NCI-H187 treated with DMSO at 0.1 percent for 48 hours (cell line): ENCODE results near the gene PTGDS.
"Not testable (repeated sequence)": the region's sequence is repeated elsewhere in the genome, so short reads cannot be mapped to it uniquely, and the experiment has no call there.

Source experiments
- DNase-seq: peaks from one replicate; lab custom pipeline; 2025; lab: John Stamatoyannopoulos, UW

PTGDS gene

DNA sequence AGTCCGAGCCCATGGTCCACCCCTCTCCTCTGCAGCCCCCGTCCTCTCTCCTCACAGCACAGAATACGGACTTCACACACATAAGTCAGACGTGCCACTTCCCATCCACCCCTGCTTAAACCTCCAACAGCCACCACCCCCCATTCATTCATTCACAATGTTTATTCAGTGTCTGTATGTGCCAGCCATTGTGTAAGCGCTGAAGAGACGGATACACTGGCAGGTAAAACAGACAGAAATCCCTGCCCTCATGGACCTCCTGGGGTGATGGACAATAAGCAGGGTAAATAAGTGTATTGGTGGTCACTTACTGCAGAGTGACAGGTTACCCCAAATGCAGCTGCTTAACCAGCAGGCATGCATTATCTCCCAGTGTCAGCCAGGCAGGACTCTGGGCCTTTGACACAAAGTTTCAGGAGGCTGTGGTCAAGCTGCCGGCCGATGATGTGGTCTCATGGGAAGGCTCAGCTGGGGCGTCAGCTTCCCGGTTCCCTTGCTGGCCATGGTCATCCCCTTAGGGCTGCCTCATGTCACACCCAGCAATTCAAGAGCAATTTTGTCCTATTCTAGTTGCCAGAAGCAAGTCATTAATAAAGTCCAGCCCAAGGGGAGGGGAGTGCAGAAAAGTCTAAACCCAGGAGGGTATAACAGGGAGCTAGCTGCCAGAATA is 13.1 kb downstream of the PTGDS start:
- no peak for DNase-seq

DNA sequence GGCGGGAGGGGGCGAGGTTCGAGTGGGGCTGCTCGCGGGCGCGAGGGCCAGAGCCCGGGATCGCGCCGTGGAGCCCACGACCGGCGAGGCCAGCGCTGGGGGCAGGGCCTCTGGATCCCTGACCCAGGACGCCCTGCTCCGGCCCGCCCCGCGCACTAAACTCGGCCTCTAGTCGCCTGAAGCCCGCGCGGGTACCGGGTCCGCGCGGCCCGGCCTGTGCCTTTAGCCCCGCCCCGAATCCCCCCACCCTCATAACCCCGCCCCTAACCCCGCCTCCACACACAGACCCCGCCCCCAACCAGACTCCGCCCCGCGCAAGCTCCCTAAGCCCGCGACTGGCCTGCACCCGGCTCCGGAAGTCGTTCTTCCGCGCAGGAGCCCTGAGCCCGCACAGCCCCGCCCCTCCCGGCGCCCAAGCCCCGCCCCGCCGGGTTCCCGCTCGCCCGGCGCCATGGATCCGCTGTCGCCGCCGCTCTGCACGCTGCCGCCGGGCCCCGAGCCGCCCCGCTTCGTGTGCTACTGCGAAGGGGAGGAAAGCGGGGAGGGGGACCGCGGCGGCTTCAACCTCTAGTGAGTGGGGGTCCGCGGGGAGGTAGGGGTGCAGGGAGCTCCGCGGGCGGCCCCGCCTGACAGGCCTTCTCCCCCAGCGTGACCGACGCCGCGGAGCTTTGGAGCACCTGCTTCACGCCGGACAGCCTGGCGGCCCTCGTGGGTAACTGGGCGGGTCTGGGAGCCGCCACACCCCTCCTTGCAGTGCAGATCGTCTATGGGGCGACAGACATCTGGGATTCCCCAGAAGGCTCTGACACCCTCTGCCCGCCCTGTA is 14.9 kb downstream of the PTGDS start, which contains the start of gene PAXX:
TSS of gene PAXX (plus strand) at position 430 of the 826 bp plus-strand sequence. CDS start at position 452, 22 bp downstream.
- DNase-seq, result peak; percentile 9

DNA sequence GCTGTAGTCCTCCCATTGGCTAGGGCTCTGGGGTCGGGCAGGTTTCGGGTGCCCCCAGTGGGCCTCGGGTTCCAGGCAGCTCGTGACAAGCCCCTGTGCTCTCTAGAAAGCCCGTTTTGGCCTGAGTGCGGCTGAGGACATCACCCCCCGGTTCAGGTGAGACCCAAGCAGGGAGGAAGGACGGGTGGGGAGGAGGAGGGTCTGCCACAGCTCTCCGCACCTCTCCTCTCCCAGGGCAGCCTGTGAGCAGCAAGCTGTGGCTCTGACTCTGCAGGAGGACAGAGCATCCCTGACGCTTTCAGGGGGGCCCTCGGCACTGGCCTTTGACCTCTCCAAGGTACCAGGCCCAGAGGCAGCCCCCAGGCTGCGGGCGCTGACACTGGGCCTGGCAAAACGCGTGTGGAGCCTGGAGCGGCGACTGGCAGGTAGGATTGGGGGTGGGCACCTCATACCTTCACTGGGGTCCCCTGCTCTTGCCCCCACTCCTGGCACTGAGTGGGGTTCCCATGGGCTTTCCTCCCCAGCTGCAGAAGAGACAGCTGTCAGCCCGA is 15.6 kb downstream of the PTGDS start:
- no peak for DNase-seq

DNA sequence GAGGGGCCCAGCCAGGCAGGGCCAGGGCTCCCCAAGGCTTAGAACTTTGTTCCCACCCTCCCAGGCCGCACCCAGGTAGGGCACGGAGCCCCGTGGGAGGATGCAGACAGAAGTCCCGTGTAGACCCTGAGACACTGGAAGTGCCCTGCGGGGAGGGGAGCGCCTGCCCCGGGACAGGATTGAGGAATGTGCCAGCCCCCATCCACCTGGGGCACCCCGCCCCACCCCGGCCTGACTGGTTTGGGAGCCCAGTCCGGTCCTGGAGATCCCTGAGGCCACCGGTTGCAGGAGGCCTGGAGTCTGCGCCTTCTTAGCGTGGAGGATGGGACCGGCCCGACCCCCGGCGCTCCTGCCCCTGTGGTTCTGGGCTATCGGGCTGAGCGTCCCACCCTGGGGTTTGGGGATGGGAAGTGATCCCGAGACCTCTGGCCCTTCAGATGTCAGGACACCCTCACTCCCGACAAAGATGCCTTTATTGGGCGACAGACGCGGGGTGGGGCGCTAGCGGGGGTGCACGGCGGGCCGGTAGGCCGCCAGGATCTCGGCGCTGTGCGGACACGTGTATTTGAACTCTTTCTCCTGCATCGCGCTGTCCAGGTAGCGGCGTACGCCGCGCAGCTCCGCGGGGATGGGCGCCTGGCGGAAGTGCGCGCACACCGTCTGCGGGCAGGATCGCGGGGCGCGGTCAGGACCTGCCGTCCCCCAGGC is 17.0 kb downstream of the PTGDS start:
- no peak for DNase-seq

DNA sequence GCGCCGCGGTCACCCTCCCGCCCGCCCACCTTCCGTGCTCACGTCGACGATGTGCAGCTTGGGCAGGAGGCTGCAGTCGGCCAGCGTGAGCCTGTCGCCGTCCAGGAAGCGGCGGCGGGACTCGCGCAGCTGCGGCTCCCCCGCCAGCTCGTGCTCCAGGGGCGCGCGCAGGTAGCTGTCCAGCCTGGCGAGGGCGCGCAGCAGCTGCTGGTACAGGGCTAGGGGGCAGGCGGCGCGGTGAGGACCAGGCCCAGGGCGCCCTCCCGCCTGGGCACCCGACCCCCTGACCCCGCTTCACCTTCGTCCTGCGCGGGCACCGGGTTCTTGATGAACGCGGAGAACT is 17.6 kb downstream of the PTGDS start:
- DNase-seq, result no peak

DNA sequence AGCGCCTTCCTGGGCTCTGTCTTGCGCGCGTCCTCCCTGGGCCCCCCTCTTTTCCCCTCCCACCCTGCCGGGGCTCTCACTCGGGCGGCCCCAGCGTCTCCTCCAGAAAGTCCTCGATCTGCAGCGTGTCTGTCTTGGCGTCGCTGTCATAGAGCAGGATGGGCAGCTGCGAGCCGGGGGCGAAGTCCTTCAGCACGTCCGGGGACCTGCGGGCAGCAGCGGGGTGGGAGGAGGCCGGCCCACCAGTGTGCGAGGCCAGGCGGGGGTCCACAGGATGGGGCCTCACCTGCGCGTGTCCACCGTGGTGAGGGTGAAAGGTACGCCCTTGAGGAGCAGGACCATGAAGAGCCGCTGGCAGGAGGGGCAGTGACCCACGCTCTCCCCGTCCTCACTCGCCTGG is 18.1 kb downstream of the PTGDS start:
- DNase-seq, result no peak

DNA sequence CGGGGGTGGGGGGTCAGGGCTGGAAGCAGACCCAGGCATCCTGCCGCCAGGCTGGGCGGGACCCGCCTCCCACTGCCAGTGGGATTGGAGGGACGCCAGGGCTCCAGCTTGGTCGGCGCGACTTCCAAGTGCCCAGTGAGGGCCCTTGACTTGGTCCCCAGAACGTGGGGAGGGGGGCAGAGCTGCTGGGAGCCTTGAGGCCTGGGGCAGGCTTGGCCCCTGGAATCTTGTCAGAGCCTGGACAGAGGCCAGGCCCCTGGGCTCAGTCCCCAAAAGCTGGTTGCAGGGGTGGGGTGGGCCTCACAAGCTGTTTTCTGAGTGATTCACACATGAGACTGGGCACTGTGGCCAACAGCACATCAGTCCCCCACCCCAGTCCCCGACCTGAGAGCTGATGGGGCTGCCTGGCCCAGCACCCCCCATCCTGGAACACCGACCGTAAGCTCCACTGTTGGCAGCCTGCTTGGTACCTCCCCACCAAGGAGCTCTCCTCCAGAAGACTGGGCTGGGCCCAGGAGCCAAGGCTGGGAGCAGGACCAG is 18.5 kb downstream of the PTGDS start:
- DNase-seq, result no peak

DNA sequence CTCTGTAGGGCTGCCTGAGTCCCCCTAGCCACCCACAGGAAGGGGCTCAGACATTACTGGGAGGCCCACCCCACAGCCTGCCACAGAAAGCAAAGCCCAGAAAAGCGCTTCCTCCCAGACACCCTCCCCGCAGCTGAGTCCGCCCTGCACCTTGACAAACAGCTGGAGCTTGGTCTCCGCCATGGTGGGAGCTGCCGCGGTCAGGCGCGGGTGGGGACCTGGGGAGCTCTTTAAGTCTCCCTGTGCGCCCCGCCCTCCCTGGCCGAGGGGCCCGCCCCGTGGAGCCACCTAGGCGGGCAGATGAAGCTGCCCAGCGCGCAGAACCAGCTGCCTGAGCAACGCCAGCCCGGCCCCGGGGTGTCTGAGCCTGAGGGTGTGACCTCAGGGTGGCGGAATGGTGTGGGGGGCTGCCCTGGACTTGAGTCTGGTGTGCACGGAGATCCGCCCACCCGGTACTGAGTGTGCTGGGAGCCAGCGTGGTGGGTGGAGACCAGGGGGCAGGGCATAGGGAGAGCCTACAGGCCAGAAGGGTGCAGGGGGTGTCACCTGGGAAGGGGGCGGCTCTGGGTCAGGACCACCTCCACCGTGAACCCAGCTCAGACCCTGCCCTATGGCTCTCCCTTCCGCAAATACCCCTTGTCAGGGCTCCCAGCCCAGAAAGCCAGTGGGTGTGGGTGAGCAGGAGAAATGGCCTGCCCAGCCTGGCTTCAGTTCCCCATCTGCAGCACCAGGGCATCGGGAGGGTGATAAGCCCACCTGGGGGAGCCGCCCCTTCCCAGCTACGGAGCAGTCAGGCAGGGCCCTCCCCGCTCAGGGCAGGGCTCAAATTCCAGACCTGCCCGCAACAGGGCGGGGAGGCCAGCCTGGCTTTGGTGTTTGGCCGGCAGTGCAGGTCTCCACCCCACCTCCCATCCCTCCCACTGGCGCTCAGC is 19.3 kb downstream of the PTGDS start, which contains the start of gene CLIC3:
TSS of gene CLIC3 (minus strand) at position 208 of the 932 bp plus-strand sequence. CDS start at position 183, 25 bp downstream.
- no peak for DNase-seq

DNA sequence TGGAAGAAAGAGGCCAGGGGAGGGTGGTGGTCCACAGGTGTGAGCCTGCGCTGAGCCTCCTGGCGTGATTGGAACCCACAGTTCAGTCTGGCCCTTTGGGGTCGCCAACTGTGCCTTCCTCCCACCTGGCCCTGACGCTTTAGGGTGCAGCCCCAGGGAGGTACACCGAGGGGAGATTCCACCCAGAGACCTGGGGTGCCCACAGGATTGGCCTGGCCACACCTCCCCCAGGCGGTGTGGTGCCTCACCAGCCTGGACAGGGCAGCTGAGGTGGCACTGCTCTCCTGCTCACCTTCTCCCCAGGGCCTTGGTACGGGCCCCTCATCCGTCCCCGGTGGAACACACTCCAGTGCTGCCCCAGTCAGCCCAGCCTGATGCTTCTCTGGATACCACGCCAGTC is 20.1 kb downstream of the PTGDS start:
- no peak for DNase-seq

DNA sequence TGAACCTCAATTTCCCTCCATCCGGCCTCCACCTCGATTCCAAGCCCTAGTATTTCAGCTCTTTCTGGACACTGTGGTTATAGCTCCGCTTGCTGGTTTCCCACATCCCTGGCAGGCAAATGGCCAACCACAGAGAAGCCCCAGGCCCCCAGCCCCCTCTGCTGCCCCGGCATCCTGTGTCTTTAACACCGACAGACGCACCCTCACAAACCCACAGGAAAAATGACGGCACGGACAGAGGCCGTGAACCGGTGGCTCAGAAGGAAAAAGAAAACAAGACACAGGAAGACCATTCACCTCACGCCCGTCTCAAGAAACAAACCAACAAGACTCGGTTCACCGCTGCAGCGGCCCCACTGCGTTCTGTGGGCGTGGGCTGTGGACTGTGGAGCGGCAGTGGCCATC is 20.5 kb downstream of the PTGDS start:
- no peak for DNase-seq

DNA sequence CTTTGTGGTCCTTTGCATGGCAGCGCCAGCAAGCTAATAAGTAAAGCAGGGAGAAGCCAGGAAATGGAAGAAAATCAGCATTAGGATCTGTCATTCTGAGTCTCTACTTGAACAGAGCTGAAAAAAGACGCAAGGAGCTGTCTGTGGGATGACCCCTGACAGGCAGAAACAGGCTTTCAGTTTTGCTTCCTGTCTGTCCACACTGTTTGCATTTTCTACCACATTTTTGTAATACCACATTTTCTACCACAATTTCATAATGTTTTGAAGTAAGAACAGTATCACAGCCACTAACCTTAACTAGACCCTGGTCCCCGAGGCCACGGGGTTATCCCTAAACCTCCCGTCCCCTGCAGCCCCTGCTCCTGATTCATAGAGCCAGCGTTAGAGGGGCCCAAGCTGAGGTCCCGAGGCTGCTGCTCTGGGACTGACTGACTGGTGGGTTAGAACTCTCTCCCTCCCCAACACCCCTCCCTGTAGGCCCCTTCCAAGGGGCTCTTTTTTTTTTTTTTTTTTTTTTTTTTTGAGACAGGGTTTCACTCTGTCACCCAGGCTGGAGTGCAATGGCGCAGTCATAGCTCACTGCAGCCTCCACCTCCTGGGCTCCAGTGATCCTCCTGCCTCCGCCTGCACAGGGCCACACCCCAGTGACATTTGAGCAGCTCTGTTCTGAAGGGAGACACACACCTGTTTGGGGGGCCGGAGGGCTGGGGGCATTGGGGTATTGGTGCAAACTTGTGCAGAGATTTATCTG is 23.1 kb downstream of the PTGDS start:
- DNase-seq, result no peak

DNA sequence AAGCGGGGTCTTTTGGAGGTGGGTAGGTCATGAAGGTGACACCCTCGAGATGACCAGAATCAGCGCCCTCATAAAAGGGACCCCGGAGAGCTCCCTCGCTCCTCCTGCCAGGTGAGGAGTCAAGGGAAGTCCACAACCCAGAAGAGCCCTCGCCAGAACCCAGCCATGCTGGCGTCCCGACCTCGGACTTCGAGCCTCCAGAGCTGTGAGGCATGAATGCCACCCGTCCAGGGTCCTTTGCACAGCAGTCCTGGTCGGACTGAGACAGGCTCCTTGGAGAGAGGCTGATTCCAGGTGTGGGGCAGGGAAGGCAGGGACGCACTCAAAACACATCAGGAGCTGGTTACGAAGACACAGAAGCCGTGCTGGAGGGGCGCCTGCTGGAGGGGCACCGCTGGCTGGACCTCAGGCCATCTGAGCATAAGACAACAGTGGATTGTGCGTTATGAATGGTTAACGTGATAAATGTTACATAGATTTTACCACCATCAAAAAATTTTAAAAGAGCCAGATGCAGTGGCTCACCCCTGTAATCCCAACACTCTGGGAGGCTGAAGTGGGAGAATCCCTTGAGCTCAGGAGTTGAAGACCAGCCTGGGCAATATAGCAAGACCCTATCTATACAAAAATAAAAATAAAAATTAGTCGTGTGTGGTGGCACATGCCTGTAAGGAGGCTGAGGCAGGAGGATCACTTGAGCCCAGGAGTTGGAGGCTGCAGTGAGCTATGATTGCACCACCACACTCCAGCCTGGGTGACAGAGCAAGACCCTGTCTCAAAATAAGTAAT is 24.7 kb downstream of the PTGDS start:
- DNase-seq, result no peak

DNA sequence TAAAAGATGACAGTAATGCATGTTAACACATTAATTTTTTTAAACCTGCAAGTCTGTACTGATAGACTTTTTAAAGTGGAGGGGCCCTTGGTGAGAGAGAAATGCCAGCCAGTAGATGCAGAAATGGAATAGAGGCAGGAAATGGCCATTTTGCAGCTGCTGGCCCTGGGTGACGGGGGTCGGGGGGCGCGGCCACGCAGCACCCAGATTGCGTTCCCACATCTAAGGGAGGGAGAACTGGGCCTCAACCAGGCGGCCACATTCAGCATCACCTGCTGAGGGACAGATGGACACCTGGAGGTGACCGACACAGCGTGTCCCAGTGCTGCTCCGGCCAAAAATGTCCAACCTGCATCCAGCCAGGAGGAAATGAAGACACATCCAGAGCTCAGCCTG is 25.3 kb downstream of the PTGDS start:
- DNase-seq, result no peak

DNA sequence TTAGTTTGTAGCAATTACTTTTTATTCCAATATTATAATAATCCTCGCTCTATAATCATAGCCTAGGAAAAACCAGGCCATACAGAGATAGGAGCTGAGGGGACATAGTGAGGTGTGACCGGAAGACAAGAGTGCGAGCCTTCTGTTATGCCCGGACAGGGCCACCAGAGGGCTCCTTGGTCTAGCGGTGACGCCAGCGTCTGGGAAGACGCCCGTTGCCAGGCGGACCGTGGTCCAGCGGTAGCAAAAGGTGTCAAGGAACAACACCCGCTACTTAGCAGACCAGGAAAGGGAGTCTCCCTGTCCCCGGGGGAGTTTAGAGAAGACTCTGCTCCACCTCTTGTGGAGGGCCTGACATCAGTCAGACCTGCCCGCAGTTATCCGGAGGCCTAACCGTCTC is 27.0 kb downstream of the PTGDS start:
- DNase-seq, result not testable (repeated sequence)

DNA sequence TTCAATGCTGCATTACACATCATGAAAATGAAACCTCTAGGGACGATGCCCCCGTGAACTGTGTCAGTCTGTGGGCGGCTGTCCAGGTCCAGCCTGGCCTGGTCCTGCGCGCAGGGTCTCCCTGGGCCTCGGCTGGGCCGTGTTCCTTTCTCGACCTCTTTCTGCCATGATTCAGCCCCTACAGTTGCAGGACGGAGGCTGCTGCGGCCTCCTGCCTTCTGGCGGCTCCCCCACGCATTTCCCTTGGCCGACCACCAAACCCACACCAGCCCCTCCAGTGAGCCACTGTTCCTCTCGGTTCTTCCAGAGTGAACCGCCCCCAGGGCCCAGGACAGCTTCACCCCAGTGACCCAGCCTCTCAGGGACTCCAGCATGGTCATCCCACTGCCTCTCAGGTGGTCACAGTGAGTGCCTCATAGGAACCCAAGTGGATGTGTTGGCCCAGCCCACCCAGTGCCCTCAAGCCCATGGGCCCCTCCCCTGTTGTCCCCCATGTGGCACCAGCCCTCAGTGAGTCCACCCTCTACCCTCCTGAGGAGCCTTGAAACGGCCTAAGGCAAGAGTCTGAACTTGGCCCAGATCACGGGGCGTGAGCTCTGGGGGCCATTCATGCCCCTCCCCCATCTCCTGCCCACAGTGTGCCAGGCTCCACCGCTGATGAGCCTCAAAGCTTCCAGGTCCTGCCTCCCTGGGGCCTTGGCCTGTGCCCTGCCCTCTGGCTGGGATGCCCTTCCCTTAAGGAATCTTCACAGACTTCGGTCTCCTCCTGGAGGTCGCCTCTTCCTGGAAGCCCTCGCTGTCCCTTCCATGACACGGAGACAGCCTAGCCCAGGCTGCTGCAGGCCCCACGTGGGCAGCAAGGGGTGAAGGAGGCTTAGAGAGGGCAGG is 29.1 kb downstream of the PTGDS start:
- DNase-seq, result no peak

DNA sequence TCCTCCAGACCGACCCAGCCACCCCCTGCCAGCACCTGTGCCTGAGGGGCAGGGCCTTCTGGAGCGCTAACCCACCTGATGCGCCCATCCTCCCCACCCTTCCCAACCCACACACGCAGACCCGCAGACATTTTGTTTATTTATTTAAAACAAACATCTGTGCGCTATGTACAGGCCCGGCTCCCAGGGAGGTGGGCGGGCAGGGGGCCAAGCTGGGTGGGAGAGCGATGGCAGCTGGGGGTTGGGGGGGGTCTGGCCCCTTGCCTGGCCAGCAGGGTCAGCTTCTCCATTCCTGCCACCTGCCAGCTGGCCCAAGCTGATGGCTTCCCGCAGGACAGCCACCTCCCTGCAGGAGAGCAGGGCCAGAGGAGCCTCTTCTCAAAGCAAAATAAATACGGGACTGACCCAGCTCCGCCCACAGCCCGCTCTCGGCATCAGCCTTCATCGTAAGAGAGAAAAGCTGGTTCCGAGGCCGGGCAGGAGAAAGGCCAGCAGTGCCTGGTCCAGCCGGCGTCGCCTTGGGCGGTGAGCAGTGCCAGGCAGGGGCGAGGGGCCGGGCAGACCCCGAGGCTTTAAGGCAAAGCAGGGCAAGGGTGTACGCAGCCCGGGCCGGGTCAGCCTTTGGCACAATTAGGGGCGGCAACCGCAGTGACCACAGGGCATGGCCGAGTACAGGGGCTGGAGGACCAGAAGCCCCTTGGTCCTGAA is 30.0 kb downstream of the PTGDS start:
- DNase-seq, result no peak

DNA sequence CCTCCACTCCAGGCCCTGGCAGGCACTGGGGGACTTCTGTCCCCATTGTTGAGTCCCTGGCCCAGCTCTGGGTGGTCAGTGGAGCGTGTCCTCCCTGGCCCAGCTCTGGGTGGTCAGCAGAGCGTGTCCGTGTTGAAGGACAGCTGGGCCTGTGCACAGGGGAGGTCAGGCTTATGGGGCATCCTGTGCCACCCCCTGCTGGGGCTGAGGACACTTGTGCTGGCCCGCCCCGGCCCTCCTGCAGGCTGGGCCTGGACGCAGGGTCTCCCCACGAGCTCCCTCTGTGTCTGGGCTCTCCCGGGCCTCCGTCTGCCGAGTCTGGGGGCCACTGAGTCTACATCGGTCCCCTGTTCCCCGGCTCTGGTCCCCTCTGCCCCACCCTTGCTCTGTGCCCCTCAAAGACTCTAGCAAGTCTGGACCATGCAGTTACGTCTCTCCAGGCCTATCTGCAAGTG is 30.5 kb downstream of the PTGDS start:
- no peak for DNase-seq

DNA sequence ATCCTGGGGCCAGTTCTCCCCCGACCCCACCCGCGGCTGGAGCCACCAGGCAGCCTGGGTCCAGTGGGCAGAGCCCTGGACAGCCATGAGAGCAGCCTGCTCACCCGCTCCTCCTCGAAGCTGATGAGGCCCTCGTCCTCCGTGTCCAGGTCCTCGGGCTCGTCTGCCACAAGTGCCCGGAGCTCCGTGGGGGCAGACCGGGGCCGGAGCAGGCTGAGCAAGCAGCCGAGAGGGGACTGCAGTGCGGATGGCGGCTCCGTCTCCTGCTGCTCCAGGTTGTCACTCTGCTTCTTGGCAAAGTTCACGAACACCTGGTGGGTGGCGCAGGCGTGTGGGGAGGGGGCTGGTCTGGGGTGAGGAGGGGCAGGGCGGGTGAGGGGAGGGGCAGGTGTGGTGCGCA is 31.0 kb downstream of the PTGDS start:
- no peak for DNase-seq
